ENCODE measurements around the gene ZBTB39.
"Not testable (repeated sequence)": the region's sequence is repeated elsewhere in the genome, so short reads cannot be mapped to it uniquely, and the experiment has no call there.

The ZBTB39 gene

GRCh38 chr12:56978397-56979138 is 27.8 kb downstream of the ZBTB39 start:
- TF ChIP-seq, protein P1, sequence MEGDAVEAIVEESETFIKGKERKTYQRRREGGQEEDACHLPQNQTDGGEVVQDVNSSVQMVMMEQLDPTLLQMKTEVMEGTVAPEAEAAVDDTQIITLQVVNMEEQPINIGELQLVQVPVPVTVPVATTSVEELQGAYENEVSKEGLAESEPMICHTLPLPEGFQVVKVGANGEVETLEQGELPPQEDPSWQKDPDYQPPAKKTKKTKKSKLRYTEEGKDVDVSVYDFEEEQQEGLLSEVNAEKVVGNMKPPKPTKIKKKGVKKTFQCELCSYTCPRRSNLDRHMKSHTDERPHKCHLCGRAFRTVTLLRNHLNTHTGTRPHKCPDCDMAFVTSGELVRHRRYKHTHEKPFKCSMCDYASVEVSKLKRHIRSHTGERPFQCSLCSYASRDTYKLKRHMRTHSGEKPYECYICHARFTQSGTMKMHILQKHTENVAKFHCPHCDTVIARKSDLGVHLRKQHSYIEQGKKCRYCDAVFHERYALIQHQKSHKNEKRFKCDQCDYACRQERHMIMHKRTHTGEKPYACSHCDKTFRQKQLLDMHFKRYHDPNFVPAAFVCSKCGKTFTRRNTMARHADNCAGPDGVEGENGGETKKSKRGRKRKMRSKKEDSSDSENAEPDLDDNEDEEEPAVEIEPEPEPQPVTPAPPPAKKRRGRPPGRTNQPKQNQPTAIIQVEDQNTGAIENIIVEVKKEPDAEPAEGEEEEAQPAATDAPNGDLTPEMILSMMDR (IDR thresholded peaks at IDR 0.05; ENCODE audit: insufficient read depth, low read length, poor library complexity, severe bottlenecking) = no peak
- no peak for DNase-seq (ENCODE audit: extremely low read depth, insufficient read length)
- Histone ChIP-seq H3K36me3 (ENCODE audit: control insufficient read depth, insufficient read depth, low read length) (no peaks in the 10 kb centered on the region), H3K4me3 (replicated peaks; ENCODE audit: low read depth, low read length) (no peak overlapping the region), H3K27me3 (replicated peaks; ENCODE audit: control insufficient read depth, insufficient read depth, low read length) (no peaks in the 10 kb centered on the region)

- H3K4me3 ChIP-seq (replicated peaks; ENCODE audit: low read depth, low read length); H3K36me3 ChIP-seq (ENCODE audit: control insufficient read depth, insufficient read depth, low read length); H3K27me3 ChIP-seq (replicated peaks; ENCODE audit: control insufficient read depth, insufficient read depth, low read length); DNase-seq (ENCODE audit: extremely low read depth, insufficient read length): not testable (repeated sequence)
Measured at GRCh38 chr12:56977361-56977760, 29.0 kb downstream of the ZBTB39 start.

DNA sequence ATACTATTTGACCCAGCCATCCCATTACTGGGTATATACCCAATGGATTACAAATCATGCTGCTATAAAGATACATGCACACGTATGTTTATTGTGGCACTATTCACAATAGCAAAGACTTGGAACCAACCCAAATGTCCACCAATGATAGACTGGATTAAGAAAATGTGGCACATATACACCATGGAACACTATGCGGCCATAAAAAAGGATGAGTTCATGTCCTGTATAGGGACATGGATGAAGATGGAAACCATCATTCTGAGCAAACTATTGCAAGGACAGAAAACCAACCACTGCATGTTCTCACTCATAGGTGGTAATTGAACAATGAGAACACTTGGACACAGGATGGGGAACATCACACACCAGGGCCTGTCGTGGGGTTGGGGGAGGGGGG is 32.1 kb downstream of the ZBTB39 start:
- H3K36me3 ChIP-seq (ENCODE audit: control insufficient read depth, insufficient read depth, low read length); H3K27me3 ChIP-seq (replicated peaks; ENCODE audit: control insufficient read depth, insufficient read depth, low read length); H3K4me3 ChIP-seq (replicated peaks; ENCODE audit: low read depth, low read length); DNase-seq (ENCODE audit: extremely low read depth, insufficient read length): not testable (repeated sequence)

DNA sequence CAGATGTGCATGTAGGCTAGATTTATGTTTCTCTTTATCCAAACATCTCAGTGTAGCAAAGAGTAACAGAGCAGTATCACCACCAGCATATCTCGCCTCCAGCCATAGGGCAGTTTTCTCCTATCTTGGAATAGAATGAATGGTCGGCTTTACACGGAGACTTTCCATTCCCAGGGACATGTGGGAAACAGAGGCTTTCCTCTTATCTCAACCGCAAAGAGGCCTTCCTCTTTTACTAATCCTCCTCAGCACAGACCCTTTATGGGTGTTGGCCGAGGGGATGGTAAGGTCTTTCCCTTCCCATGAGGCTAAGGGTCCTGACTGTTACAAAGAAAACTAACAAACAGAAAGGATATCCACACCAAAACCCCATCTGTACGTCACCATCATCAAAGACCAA is 37.4 kb downstream of the ZBTB39 start:
- not testable (repeated sequence) for DNase-seq (ENCODE audit: extremely low read depth, insufficient read length); H3K36me3 ChIP-seq (ENCODE audit: control insufficient read depth, insufficient read depth, low read length)

DNA sequence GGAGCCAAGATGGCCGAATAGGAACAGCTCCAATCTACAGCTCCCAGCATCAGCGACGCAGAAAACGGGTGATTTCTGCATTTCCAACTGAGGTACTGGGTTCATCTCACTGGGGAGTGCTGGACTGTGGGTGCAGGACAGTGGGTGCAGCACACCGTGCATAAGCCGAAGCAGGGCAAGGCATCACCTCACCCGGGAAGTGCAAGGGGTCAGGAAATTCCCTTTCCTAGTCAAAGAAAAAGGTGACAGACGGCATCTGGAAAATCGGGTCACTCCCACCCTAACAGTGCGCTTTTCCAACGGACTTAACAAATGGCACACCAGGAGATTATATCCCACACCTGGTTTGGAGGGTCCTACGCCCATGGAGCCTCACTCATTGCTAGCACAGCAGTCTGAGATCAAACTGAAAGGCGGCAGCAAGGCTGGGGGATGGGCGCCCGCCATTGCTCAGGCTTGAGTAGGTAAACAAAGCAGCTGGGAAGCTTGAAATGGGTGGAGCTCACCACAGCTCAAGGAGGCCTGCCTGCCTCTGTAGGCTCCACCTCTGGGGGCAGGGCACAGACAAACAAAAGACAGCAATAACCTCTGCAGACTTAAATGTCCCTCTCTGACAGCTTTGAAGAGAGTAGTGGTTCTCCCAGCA is 40.2 kb downstream of the ZBTB39 start:
- H3K36me3 ChIP-seq (ENCODE audit: control insufficient read depth, insufficient read depth, low read length); H3K27me3 ChIP-seq (replicated peaks; ENCODE audit: control insufficient read depth, insufficient read depth, low read length); DNase-seq (ENCODE audit: extremely low read depth, insufficient read length); H3K4me3 ChIP-seq (replicated peaks; ENCODE audit: low read depth, low read length): not testable (repeated sequence)

More for the DNA sequence above, 37.4 kb downstream of the ZBTB39 start:
- H3K4me3 ChIP-seq (replicated peaks; ENCODE audit: low read depth, low read length); H3K27me3 ChIP-seq (replicated peaks; ENCODE audit: control insufficient read depth, insufficient read depth, low read length): not testable (repeated sequence)

GRCh38 chr12:56965124-56965523 is 41.2 kb downstream of the ZBTB39 start:
- not testable (repeated sequence) for H3K27me3 ChIP-seq (replicated peaks; ENCODE audit: control insufficient read depth, insufficient read depth, low read length); H3K36me3 ChIP-seq (ENCODE audit: control insufficient read depth, insufficient read depth, low read length); DNase-seq (ENCODE audit: extremely low read depth, insufficient read length); H3K4me3 ChIP-seq (replicated peaks; ENCODE audit: low read depth, low read length)

GRCh38 chr12:56963557-56963956 is 42.8 kb downstream of the ZBTB39 start:
- H3K27me3 ChIP-seq (replicated peaks; ENCODE audit: control insufficient read depth, insufficient read depth, low read length); H3K36me3 ChIP-seq (ENCODE audit: control insufficient read depth, insufficient read depth, low read length); H3K4me3 ChIP-seq (replicated peaks; ENCODE audit: low read depth, low read length); DNase-seq (ENCODE audit: extremely low read depth, insufficient read length): not testable (repeated sequence)

GRCh38 chr12:56962247-56962646 is 44.1 kb downstream of the ZBTB39 start:
- not testable (repeated sequence) for H3K4me3 ChIP-seq (replicated peaks; ENCODE audit: low read depth, low read length); DNase-seq (ENCODE audit: extremely low read depth, insufficient read length); H3K27me3 ChIP-seq (replicated peaks; ENCODE audit: control insufficient read depth, insufficient read depth, low read length); H3K36me3 ChIP-seq (ENCODE audit: control insufficient read depth, insufficient read depth, low read length)

- H3K4me3 ChIP-seq (replicated peaks; ENCODE audit: low read depth, low read length) = no peak overlapping the region
Measured at GRCh38 chr12:56958422-56958821, 47.9 kb downstream of the ZBTB39 start.

More at GRCh38 chr12:56958422-56958821, 47.9 kb downstream of the ZBTB39 start:
- Histone ChIP-seq H3K27me3 (replicated peaks; ENCODE audit: control insufficient read depth, insufficient read depth, low read length) (0 out of 2 replicates have a peak, but pooled peaks cover 2% of the 10 kb centered on the region), H3K36me3 (ENCODE audit: control insufficient read depth, insufficient read depth, low read length) (no peaks in the 10 kb centered on the region)
- no peak for DNase-seq (ENCODE audit: extremely low read depth, insufficient read length)
- TF ChIP-seq, protein P1 (IDR thresholded peaks at IDR 0.05; ENCODE audit: insufficient read depth, low read length, poor library complexity, severe bottlenecking) = no peak
